Activated naive CD4-positive, alpha-beta T cell treated with anti-CD3 and anti-CD28 coated beads, Interleukin-2, amount 50 U/mL, for 24 hours (primary cell): ENCODE results near the gene GRIN2A.

Source experiments
- H3K27ac Mint-ChIP-seq: one replicate; pipeline ENCODE4 v1.8.0; 2021; ENCODE audit warnings: mild to moderate bottlenecking, mixed read lengths
- H3K27me3 Mint-ChIP-seq: one replicate; pipeline ENCODE4 v1.8.0; 2021; ENCODE audit warnings: mixed read lengths
- H3K36me3 Mint-ChIP-seq: one replicate; pipeline ENCODE4 v1.8.0; 2021; ENCODE audit warnings: mixed read lengths
- H3K4me1 Mint-ChIP-seq: one replicate; pipeline ENCODE4 v1.8.0; 2021; ENCODE audit warnings: mixed read lengths
- H3K4me3 Mint-ChIP-seq: one replicate; pipeline ENCODE4 v1.8.0; 2021; ENCODE audit warnings: mild to moderate bottlenecking, mixed read lengths
- H3K9me3 Mint-ChIP-seq: one replicate; pipeline ENCODE4 v1.8.0; 2021; ENCODE audit warnings: mixed read lengths

GRIN2A gene

GRCh38 chr16:10200637-10201586 lies 18.7 kb upstream of the GRIN2A start:
- Mint-ChIP-seq H3K27me3 (peaks cover 6% of the 10 kb centered on the region), H3K27ac (peak overlapping the region; percentile 52), H3K4me3 (no peak overlapping the region), H3K36me3 (no peaks in the 10 kb centered on the region), H3K4me1 (no peaks in the 10 kb centered on the region), H3K9me3 (no peaks in the 10 kb centered on the region)

DNA sequence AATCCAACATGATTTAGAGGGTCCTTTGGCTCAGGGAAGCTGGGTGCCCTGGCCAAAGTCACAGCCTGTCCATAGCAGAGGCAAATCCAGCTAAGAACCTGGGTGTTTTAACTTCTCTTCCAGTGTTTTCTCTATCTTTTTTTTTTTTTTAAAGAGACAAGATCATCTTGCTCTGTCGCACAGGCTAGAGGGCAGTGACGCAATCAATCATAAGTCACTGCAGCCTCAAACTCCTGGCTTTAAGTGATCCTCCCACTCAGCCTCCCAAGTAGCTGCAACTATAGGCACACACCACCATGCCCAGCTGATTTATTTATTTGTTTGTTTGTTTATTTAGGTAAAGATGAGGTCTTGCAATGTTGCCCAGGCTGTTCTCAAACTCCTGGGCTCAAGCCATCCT lies 14.8 kb upstream of the GRIN2A start:
- no peaks in the 10 kb centered on the region for H3K9me3 Mint-ChIP-seq
- H3K27ac Mint-ChIP-seq: no peak overlapping the region
- no peak overlapping the region for H3K4me3 Mint-ChIP-seq
- peaks cover 2% of the 10 kb centered on the region for H3K27me3 Mint-ChIP-seq
- H3K36me3 Mint-ChIP-seq: no peaks in the 10 kb centered on the region
- H3K4me1 Mint-ChIP-seq: no peaks in the 10 kb centered on the region

- H3K9me3 Mint-ChIP-seq: no peaks in the 10 kb centered on the region
- no peak overlapping the region for H3K4me3 Mint-ChIP-seq
- no peaks in the 10 kb centered on the region for H3K4me1 Mint-ChIP-seq
- H3K27ac Mint-ChIP-seq: no peak overlapping the region
- peaks cover 1% of the 10 kb centered on the region for H3K27me3 Mint-ChIP-seq
- no peaks in the 10 kb centered on the region for H3K36me3 Mint-ChIP-seq
Observed at GRCh38 chr16:10191096-10191495, 8.9 kb upstream of the GRIN2A start.

DNA sequence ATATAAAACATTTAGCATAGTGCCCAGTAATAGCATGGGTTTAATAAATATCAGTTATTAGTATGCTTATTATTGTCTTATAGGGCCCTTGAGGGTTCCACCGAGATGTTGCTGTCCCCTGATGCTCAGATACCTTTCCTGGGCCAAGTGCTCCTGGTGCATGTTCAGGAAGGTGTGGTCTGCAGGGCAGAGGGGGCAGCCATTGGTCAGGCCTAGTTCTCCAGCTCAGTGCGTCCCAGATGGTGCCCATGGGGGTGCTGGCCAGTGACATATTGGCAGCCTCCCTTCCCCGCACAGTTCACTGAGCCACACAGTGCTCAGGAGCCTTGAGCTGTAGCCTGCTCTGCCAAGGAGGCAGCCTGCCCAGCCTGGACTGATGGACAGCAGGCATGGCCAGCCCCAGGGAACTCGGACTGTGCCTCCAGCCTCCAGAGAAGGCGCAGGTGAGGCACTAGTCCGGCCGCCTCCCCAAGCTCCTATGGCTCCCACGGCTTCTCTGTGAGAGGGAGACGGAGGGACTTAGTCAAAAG lies 7.7 kb upstream of the GRIN2A start:
- Mint-ChIP-seq H3K4me1 (no peaks in the 10 kb centered on the region), H3K27ac (no peak overlapping the region), H3K9me3 (no peaks in the 10 kb centered on the region), H3K4me3 (no peak overlapping the region), H3K27me3 (peaks cover 4% of the 10 kb centered on the region), H3K36me3 (no peaks in the 10 kb centered on the region)

DNA sequence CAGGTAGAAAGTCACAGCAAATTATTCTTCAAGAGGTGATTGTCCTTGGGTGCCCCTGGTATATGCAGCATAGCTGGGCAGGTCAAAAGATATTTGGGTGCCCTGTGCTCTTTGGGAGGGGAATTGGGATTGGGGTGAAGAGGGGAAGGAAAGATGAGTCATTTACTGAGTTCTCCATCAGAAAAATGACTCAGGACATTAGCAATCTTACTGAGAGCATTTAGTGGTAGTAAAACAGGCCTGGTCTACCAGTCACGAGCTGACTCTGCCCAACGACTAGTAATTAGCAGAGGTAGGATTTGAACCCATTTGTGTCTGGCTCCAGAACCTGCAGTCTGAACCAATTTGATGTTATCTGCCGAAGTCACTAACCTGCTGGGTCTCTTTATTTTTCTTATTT lies 6.0 kb upstream of the GRIN2A start:
- Mint-ChIP-seq H3K36me3 (no peaks in the 10 kb centered on the region), H3K4me1 (peaks cover 4% of the 10 kb centered on the region), H3K9me3 (no peaks in the 10 kb centered on the region), H3K27me3 (peaks cover 13% of the 10 kb centered on the region), H3K4me3 (no peak overlapping the region), H3K27ac (no peak overlapping the region)

DNA sequence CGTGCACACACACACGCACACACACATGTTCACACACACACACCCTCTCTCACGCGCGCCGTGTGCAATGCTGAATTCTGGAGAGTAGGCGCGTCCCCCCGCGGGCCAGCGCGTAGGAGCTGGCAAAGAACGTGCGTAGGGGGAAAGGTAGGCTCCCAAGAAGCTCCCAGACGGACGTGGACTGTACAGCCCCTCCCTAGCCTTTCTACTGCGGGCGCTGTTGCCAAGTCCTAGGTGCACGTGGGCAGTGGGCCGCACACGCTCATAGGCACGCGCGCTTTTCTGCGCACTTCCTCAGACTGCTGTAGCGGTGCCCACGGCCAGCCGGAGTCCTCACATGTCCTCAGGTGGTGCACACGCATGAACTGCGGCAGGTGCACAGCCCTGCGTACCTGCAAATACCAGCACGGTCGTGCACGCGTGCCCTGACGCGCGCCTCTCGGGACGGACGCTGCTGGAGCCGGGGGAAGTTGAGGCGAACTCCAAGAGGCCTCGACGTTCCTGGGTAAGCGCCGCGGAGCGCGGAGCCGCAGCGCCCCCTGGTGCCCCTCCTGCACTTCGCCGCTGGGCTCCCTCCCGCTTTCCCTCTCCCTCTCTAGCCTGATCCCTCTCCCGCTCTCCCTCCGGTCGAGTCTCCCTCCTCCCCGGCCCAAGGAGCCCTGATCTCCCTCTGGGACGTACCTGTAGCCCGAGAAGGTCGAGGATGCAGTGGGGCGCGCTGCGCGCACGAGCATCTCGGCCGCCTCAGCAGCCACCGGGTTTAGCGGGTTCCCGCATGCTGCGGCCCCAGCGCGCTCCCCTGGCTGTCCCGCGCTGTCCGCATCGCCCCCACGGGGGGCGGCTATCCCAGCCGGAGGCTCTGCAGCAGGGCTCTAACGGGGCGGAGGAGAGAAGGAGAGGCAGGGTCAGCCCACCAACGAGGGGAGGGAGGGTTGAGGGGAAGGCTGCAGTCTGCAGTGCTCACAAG lies 749 bp downstream of the GRIN2A start:
- no peaks in the 10 kb centered on the region for H3K9me3 Mint-ChIP-seq
- no peaks in the 10 kb centered on the region for H3K36me3 Mint-ChIP-seq
- H3K27me3 Mint-ChIP-seq: peaks cover 24% of the 10 kb centered on the region
- no peak overlapping the region for H3K4me3 Mint-ChIP-seq
- H3K4me1 Mint-ChIP-seq: peaks cover 4% of the 10 kb centered on the region
- H3K27ac Mint-ChIP-seq: no peak overlapping the region

DNA sequence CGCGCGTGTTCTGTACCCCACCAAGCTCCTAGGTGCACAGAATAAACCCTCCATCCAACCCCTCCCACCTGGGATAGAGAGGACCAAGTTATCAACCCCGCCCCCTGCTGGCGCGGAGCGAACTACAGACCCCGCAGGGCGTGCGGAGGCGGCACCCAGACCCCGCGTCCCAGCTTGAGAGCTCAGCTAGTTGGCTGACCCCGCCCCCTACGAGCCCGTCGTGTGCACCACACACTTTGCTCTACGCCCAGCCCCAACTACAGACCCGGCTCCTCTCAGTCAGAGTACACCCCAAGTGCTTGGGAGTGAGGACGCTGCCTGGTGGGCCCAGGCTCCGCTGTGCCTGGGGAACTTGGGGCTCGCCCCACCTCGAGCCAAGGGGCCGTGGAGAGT lies 1.5 kb downstream of the GRIN2A start:
- H3K27me3 Mint-ChIP-seq: peaks cover 23% of the 10 kb centered on the region
- H3K4me1 Mint-ChIP-seq: peaks cover 4% of the 10 kb centered on the region
- H3K4me3 Mint-ChIP-seq: no peak overlapping the region
- no peak overlapping the region for H3K27ac Mint-ChIP-seq
- H3K36me3 Mint-ChIP-seq: no peaks in the 10 kb centered on the region
- no peaks in the 10 kb centered on the region for H3K9me3 Mint-ChIP-seq

DNA sequence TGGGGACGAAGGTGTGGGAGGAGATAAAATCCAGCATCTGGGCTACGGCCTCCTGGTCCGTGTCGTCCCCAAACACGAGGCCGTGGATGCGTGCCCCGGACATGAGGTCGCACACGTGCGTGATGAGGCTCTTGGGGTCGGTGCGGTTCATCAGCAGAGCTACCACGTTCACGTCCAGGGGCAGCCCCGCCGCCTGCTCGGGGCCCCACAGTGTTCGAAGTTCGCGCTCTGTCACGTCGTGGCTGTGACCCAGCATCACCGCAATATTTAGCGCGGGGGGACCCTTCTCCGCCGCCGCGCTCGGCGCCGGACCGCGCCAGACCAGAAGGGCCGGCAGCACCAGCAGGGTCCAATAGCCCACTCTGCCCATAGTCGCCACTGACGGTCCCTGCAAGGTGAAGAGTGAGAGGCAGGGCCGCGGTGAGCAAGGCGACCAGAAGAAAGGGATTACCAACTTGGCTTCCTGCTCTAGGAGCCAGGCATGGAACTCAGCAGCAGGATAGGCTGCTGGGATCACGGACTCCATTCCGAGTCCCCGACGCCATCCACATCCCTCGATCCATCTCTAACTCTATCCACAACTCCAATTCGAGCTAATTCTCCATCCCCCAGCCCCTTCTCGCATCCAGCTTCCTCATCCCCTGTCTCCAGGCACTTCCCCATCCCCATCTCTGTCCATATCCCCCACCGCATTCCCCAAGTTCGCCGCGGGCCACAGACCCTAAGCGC lies 2.0 kb downstream of the GRIN2A start:
- Mint-ChIP-seq H3K27me3 (peaks cover 20% of the 10 kb centered on the region), H3K27ac (no peak overlapping the region), H3K4me1 (peaks cover 4% of the 10 kb centered on the region), H3K9me3 (no peaks in the 10 kb centered on the region), H3K4me3 (no peak overlapping the region), H3K36me3 (no peaks in the 10 kb centered on the region)

DNA sequence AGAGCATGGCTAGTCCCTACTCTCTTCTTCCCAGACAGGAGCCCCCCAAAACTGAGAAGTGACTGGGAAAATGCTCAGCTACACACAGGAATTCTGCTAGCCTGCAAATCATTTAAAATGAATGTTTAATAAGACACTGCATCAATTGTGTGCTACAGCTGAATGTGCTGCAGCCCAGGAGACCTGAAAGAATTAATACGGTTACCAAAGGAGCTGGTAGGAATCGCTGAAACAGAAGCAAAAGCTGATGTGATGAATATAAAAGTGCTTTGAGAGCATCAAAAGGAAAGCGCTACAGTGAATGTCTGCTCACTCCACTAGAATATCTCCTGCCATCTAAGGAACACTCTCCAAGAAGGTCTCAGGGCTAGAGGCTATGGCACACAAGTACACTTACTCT lies 3.7 kb downstream of the GRIN2A start:
- Mint-ChIP-seq H3K36me3 (no peaks in the 10 kb centered on the region), H3K4me1 (peaks cover 3% of the 10 kb centered on the region), H3K9me3 (no peaks in the 10 kb centered on the region), H3K4me3 (no peak overlapping the region), H3K27ac (no peak overlapping the region), H3K27me3 (peaks cover 14% of the 10 kb centered on the region)

GRCh38 chr16:10178080-10178479 lies 4.1 kb downstream of the GRIN2A start:
- no peak overlapping the region for H3K4me3 Mint-ChIP-seq
- no peaks in the 10 kb centered on the region for H3K36me3 Mint-ChIP-seq
- no peaks in the 10 kb centered on the region for H3K4me1 Mint-ChIP-seq
- H3K27me3 Mint-ChIP-seq: peaks cover 12% of the 10 kb centered on the region
- no peak overlapping the region for H3K27ac Mint-ChIP-seq
- no peaks in the 10 kb centered on the region for H3K9me3 Mint-ChIP-seq

DNA sequence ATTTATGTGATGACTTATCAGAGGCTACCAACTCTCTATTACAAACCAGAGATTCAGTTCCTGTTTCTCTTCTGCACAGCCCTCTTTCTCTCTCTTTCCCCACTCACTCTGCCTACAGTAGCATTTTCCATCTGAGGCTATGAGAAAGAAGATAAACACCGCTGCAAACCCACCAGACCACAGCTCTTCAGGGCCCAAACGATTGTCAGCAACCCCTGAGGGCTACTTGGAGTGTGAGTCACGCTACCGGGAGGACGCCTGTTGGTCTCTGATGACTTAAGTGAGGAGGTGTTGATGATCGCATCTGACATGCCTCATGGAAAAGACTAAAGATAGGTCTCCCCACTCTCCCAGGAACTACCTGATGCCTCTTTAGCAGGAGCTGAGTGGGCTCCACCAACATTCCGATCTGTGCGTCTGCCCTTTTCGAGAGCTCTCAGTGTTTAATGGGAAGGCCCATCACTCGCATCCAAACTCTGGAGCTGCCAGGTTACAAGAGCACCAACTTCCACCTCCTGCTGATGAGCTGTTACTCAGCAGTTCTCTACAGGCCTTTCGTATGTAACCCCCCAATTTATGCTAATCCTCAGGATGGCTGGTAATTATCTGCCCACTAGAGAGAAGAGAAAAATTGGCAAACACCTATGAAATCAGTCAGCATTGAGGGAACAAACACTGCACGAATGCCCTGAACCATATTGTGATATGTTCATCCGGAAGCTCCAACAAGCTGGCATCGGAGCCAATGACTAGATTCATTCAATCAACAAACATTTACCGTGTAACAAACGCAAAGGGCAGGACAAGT lies 9.2 kb downstream of the GRIN2A start:
- no peaks in the 10 kb centered on the region for H3K4me1 Mint-ChIP-seq
- H3K27me3 Mint-ChIP-seq: peaks cover 1% of the 10 kb centered on the region
- H3K36me3 Mint-ChIP-seq: no peaks in the 10 kb centered on the region
- H3K4me3 Mint-ChIP-seq: no peak overlapping the region
- no peaks in the 10 kb centered on the region for H3K9me3 Mint-ChIP-seq
- no peak overlapping the region for H3K27ac Mint-ChIP-seq

DNA sequence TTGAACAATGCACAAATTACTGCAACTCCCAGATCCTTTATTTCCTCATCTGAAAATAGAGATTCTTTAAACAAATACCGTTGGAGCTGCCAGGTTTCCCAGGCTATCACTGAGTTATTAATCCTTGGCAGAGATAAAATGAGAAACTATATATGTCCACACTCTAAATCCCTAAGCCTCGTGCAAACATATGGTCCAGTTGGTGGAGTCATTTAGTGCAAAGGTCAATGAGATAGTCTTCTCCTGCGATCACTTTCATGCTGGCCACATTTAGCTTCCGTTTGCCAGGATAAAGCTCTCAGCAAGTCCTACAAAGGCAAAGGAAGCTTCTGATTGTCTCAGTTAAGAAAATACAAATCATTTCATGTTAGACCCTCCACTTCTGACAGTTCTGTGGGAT lies 11.0 kb downstream of the GRIN2A start:
- Mint-ChIP-seq H3K36me3 (no peaks in the 10 kb centered on the region), H3K27ac (no peak overlapping the region), H3K27me3 (peaks cover 2% of the 10 kb centered on the region), H3K4me3 (no peak overlapping the region), H3K9me3 (no peaks in the 10 kb centered on the region), H3K4me1 (no peaks in the 10 kb centered on the region)

- Mint-ChIP-seq H3K4me3 (no peak overlapping the region), H3K27ac (no peak overlapping the region), H3K4me1 (no peaks in the 10 kb centered on the region), H3K27me3 (peaks cover 2% of the 10 kb centered on the region), H3K9me3 (no peaks in the 10 kb centered on the region), H3K36me3 (no peaks in the 10 kb centered on the region)
Observed at GRCh38 chr16:10169904-10170410, 12.3 kb downstream of the GRIN2A start.

- Mint-ChIP-seq H3K27me3 (peaks cover 1% of the 10 kb centered on the region), H3K4me1 (no peaks in the 10 kb centered on the region), H3K27ac (no peak overlapping the region), H3K9me3 (no peaks in the 10 kb centered on the region), H3K4me3 (no peak overlapping the region), H3K36me3 (no peaks in the 10 kb centered on the region)
Observed at GRCh38 chr16:10169031-10169430, 13.2 kb downstream of the GRIN2A start.
